ENCODE measurements around the gene STK32C. TPM values are rescaled to one million over a fixed set of nuclear protein-coding genes. Genes with fewer than 3 reads are reported as not detected.
"Not testable (repeated sequence)": the region's sequence is repeated elsewhere in the genome, so short reads cannot be mapped to it uniquely, and the experiment has no call there.

Gene STK32C
- total RNA-seq, 1 experiment from 2014 or later, result 7.6 TPM

DNA sequence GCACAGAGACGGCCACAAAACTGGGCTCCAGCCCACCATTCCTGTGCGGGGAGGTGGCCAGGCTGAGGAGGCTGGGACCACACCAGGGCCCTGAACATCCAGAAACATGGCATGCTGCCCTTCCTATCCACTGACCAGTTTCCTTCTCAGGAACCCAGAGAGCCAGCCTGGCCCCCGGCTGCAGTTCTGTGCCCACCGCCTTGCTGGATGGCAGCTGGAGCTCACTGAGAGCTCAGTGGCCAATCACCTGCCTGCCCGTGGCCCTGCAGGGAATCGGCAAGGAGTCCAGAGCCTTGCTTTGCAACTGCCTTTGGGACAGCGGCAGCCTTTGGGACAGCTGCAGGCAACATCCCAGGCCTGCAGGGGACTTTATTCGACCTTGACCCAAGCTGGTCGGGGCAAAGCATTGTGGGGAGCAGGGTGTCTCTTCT, 30.4 kb downstream of the STK32C start:
- in situ Hi-C loops (cut with HindIII; ENCODE audit: low pct_unique_long_range_greater_than_20kb, low sequenced_read_pairs), result no loop called here

GRCh38 chr10:132276706-132277105, 31.0 kb downstream of the STK32C start:
- in situ Hi-C loops (cut with HindIII; ENCODE audit: low pct_unique_long_range_greater_than_20kb, low sequenced_read_pairs), result no loop called here

More for the DNA sequence above, 30.4 kb downstream of the STK32C start:
- DNase-seq (ENCODE audit: low read depth, low spot score), result no peak

DNA sequence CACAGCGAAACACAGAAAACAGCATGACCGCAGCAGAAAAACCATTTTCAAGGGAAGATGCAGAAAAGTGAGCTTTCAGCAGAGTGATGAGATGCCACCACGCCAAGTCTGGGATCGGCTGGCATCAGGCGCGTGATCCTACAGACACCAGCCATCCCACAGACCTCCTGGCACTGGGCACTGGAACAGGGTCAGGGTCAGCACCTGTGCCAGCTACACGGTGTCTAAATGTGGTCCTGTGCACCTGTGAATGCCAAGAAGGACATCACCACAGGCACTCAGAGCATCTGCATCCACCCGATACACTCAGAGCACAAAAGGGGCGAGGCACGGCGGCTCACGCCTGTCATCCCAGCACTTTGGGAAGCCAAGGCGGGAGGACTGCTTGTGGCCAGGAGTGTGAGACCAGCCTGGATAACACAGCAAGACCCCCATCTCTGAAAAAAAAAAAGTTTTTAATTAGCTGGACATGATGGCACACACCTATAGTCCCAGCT, 31.5 kb downstream of the STK32C start:
- in situ Hi-C loops (cut with HindIII; ENCODE audit: low pct_unique_long_range_greater_than_20kb, low sequenced_read_pairs), result no loop called here
- DNase-seq (ENCODE audit: low read depth, low spot score), result no peak

More at GRCh38 chr10:132276706-132277105, 31.0 kb downstream of the STK32C start:
- no peak for DNase-seq (ENCODE audit: low read depth, low spot score)

DNA sequence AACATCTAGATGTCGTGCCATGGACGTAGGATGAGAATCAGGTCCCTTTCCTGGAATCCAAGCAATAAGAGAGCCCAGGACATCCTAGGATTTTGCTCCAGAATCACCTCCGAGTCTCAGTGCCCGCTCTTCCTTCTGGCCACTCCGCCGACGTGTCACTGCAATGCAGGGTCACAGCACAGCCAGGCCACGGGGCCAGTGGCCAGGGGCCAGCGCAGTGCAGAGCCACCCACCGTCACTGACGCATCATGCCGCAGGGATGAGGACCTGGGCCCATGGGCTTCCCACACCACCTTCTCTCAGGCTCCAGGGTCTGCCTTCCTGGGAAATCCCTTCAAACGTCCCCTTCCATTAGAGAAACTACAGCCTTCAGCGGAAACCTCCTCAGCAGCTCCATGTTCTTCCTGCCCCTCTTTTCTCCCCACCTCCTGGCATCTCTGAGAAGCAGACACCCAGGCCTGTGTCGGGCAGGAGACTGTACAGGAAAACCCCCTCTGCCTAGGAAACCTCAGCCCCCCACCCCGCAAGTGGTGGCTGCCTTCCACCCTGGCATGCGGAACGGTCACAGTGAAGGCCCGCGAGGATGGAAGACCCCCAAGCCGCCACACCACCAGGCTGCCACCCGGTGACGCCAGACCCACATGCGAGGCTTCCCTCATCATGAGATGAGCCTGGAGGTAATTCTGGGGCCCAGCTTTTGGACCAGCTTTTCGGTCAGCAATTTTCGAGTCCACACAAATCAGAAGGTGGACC, 32.1 kb downstream of the STK32C start:
- in situ Hi-C loops (cut with HindIII; ENCODE audit: low pct_unique_long_range_greater_than_20kb, low sequenced_read_pairs), result no loop called here
- DNase-seq (ENCODE audit: low read depth, low spot score), result no peak

GRCh38 chr10:132274986-132275385, 32.8 kb downstream of the STK32C start:
- no peak for DNase-seq (ENCODE audit: low read depth, low spot score)
- in situ Hi-C loops (cut with HindIII; ENCODE audit: low pct_unique_long_range_greater_than_20kb, low sequenced_read_pairs), result no loop called here

GRCh38 chr10:132274581-132274980, 33.2 kb downstream of the STK32C start:
- in situ Hi-C loops (cut with HindIII; ENCODE audit: low pct_unique_long_range_greater_than_20kb, low sequenced_read_pairs), result no loop called here
- DNase-seq (ENCODE audit: low read depth, low spot score), result no peak

- in situ Hi-C loops (cut with HindIII; ENCODE audit: low pct_unique_long_range_greater_than_20kb, low sequenced_read_pairs), result no loop called here
- no peak for DNase-seq (ENCODE audit: low read depth, low spot score)
Observed at GRCh38 chr10:132273966-132274365, 33.8 kb downstream of the STK32C start.

- in situ Hi-C loops (cut with HindIII; ENCODE audit: low pct_unique_long_range_greater_than_20kb, low sequenced_read_pairs), result no loop called here
- no peak for DNase-seq (ENCODE audit: low read depth, low spot score)
Observed at GRCh38 chr10:132273304-132273944, 34.3 kb downstream of the STK32C start.

GRCh38 chr10:132272231-132272971, 35.3 kb downstream of the STK32C start:
- in situ Hi-C loops (cut with HindIII; ENCODE audit: low pct_unique_long_range_greater_than_20kb, low sequenced_read_pairs), result no loop called here
- DNase-seq (ENCODE audit: low read depth, low spot score), result no peak

DNA sequence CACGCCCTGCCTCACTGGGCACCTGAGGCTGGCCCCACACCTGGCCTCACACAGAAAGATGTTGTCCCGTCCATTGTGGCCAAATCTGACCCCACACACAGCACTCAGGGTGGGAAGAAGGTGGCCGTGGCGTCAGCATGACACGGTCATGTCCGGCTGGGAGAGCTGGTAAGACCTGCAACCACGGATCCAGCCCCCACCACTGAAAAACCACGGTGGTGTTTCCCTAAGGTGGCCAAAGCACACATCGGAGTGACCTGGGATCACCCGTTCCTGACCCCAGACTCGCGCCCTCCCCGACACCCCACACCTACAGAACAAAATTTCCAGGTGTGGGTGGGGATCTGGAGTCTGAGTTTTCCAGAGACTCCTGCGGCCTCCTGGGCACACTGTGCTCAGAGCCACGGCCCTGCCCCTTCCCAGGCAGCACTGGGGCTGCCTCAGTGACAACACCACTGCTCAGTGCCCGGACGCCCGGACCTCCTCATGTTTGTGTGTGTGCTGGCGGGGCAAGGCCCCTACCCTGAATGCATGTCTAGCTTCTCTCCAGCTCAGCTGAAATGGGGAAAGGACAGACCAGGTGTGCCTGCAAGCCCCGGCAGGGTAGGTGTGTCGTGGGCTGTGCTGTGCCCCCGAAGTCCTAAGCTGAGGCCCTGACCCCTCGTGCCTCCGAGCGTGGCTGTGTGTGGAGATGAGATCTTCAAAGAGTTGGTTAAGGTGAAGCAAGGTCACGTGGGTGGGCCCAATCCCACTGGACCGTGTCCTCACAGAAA, 36.1 kb downstream of the STK32C start:
- DNase-seq (ENCODE audit: low read depth, low spot score), result no peak
- in situ Hi-C loops (cut with HindIII; ENCODE audit: low pct_unique_long_range_greater_than_20kb, low sequenced_read_pairs), result no loop called here

- in situ Hi-C loops (cut with HindIII; ENCODE audit: low pct_unique_long_range_greater_than_20kb, low sequenced_read_pairs), result no loop called here
- DNase-seq (ENCODE audit: low read depth, low spot score), result no peak
Observed at GRCh38 chr10:132270721-132271457, 36.9 kb downstream of the STK32C start.

DNA sequence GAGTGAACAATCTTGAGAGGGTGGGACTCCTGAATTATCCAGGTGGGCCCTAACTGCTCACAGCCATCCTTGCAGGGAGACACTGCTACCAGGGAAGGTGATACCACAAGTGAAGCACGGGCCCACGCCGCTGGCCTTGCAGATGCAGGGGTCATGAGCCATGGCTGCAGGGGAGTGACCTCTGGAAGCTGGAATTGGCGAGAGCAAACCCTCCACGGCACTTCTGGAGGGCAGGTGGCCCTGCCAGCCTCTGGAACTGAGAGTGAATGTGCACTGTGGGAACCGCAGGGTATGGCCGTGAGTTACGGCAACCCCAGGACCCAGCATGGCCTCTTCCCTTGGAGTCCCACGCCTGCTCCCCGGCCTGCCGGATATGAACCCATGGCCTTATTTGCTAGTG, 37.5 kb downstream of the STK32C start:
- in situ Hi-C loops (cut with HindIII; ENCODE audit: low pct_unique_long_range_greater_than_20kb, low sequenced_read_pairs), result no loop called here
- DNase-seq (ENCODE audit: low read depth, low spot score), result no peak

DNA sequence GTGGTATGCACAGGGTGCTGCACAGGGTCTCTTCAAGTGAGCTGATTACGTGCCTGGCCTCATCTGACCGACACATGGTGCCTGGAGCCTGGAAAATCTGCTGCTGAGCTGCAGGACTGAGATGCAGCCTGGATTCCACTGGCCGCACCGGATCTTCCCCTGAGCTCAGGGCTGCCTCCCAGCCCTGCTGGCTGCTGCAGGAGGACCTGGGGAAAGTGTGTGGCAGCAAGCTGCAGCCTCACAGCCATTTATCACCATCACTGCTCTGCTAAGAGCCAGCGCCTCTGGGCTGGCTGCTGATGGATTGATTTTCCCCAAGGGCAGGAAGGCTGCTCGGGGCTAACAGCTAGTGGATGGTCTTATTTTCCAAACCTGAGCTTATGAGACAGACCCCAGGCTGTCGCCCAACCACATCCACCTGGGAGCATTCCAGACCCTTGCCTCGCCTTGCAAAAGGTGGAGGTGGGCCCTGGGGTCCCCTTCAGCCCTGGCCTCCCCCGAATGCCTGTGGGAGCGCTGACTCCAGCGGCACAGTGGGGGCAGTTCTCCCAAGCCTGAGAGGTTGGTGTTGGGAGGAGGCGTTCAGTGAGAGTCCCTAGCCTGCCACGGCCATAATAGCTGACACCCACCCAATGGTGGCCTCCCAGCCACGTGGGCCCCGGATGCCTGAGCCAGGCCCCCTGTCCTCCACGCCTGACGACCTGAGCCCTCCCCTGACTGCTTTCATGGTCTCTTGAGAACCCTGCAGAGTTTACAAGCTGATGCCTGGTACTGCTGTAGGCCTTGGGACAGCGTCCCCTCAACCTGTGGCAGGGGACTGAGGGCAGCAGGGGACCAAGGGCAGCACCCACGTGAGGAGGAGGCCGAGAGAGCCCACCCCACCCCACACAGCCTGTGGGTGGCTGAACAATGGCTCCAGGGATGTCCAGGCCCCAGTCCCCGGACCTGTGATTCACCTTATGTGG, 38.2 kb downstream of the STK32C start:
- no peak for DNase-seq (ENCODE audit: low read depth, low spot score)
- in situ Hi-C loops (cut with HindIII; ENCODE audit: low pct_unique_long_range_greater_than_20kb, low sequenced_read_pairs), result no loop called here

DNA sequence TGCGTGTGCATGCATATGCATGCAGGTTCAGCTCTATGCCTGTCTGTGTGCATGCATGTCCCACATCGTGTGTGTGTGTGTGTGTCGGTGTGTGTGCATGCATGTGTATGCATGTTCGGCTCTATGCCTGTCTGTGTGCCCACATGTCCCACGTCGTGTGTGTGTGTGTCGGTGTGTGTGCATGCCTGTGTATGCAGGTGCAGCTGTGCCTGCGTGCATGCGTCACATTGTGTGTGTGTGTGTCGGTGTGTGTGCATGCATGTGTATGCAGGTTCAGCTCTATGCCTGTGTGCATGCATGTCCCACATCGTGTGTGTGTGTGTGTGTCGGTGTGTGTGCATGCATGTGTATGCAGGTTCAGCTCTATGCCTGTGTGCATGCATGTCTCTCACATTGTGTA, 39.8 kb downstream of the STK32C start:
- DNase-seq (ENCODE audit: low read depth, low spot score); in situ Hi-C loops (cut with HindIII; ENCODE audit: low pct_unique_long_range_greater_than_20kb, low sequenced_read_pairs): not testable (repeated sequence)

GRCh38 chr10:132266594-132267161, 41.1 kb downstream of the STK32C start:
- no peak for DNase-seq (ENCODE audit: low read depth, low spot score)
- in situ Hi-C loops (cut with HindIII; ENCODE audit: low pct_unique_long_range_greater_than_20kb, low sequenced_read_pairs), result no loop called here

Measured in SK-MEL-5 (cell line).